ENCODE data around the gene GLT6D1. TPM values are rescaled to one million over a fixed set of nuclear protein-coding genes. Genes with fewer than 3 reads are reported as not detected.
"Not testable (repeated sequence)": the region's sequence is repeated elsewhere in the genome, so short reads cannot be mapped to it uniquely, and the experiment has no call there.

GLT6D1 gene
- total RNA-seq, 6 experiments from 2014 or later: not detected

- no peaks in the 10 kb centered on the region for H3K9me3 ChIP-seq
- no peak overlapping the region for H3K27ac ChIP-seq
- DNase-seq (no peak), ATAC-seq (no peak)
- intact Hi-C loops (cut with DNase I): no loop called here
- no peaks in the 10 kb centered on the region for H3K36me3 ChIP-seq
- TF ChIP-seq CTCF (IDR thresholded peaks at IDR 0.05) (no peak), POLR2A (IDR thresholded peaks at IDR 0.05) (no peak)
- H3K27me3 ChIP-seq: no peaks in the 10 kb centered on the region
- 44% methylated on average over 4 of the region's 22 CpGs for WGBS (ENCODE audit: insufficient coverage, low coverage, low lambda C conversion rate, missing lambda C conversion rate)
- H3K4me3 ChIP-seq: no peak overlapping the region
- H3K4me1 ChIP-seq: no peaks in the 10 kb centered on the region
These were observed 38.4 kb upstream of the GLT6D1 start for GRCh38 chr9:135677641-135678168.

- DNase-seq (no peak), ATAC-seq (no peak)
- Histone ChIP-seq H3K36me3 (no peaks in the 10 kb centered on the region), H3K9me3 (no peaks in the 10 kb centered on the region), H3K27ac (no peak overlapping the region), H3K27me3 (no peaks in the 10 kb centered on the region), H3K4me1 (no peaks in the 10 kb centered on the region), H3K4me3 (no peak overlapping the region)
- intact Hi-C loops (cut with DNase I): no loop called here
- 40% methylated on average over 3 of the region's 13 CpGs for WGBS (ENCODE audit: insufficient coverage, low coverage, low lambda C conversion rate, missing lambda C conversion rate)
- TF ChIP-seq CTCF (IDR thresholded peaks at IDR 0.05): no peak
- TF ChIP-seq POLR2A (IDR thresholded peaks at IDR 0.05): no peak
These were observed 37.6 kb upstream of the GLT6D1 start for GRCh38 chr9:135676891-135677290.

GRCh38 chr9:135674977-135675376, 35.6 kb upstream of the GLT6D1 start:
- H3K4me3 ChIP-seq: no peak overlapping the region
- no peaks in the 10 kb centered on the region for H3K9me3 ChIP-seq
- H3K27ac ChIP-seq: no peak overlapping the region
- ATAC-seq (no peak), DNase-seq (no peak)
- H3K36me3 ChIP-seq: no peaks in the 10 kb centered on the region
- intact Hi-C loops (cut with DNase I): no loop called here
- H3K27me3 ChIP-seq: no peaks in the 10 kb centered on the region
- WGBS (ENCODE audit: insufficient coverage, low coverage, low lambda C conversion rate, missing lambda C conversion rate): 80% methylated on average over 6 of the region's 10 CpGs
- no peaks in the 10 kb centered on the region for H3K4me1 ChIP-seq
- TF ChIP-seq POLR2A (IDR thresholded peaks at IDR 0.05) (no peak), CTCF (IDR thresholded peaks at IDR 0.05) (no peak)

GRCh38 chr9:135673941-135674340, 34.6 kb upstream of the GLT6D1 start:
- ATAC-seq: no peak
- 70% methylated on average over 5 of the region's 8 CpGs for WGBS (ENCODE audit: insufficient coverage, low coverage, low lambda C conversion rate, missing lambda C conversion rate)
- Histone ChIP-seq H3K4me3 (no peak overlapping the region), H3K27me3 (no peaks in the 10 kb centered on the region), H3K9me3 (no peaks in the 10 kb centered on the region), H3K4me1 (no peaks in the 10 kb centered on the region), H3K36me3 (no peaks in the 10 kb centered on the region), H3K27ac (no peak overlapping the region)
- no peak for DNase-seq
- TF ChIP-seq POLR2A (IDR thresholded peaks at IDR 0.05): no peak
- TF ChIP-seq CTCF (IDR thresholded peaks at IDR 0.05): no peak
- intact Hi-C loops (cut with DNase I): no loop called here

- ATAC-seq; H3K27me3 ChIP-seq; intact Hi-C loops (cut with DNase I); H3K9me3 ChIP-seq; H3K27ac ChIP-seq; H3K4me3 ChIP-seq; H3K36me3 ChIP-seq; H3K4me1 ChIP-seq: not testable (repeated sequence)
- 77% methylated on average over 7 of the region's 7 CpGs for WGBS (ENCODE audit: insufficient coverage, low coverage, low lambda C conversion rate, missing lambda C conversion rate)
- peak in 1 of 3 donors; percentile 5 for DNase-seq
These were observed 33.4 kb upstream of the GLT6D1 start for GRCh38 chr9:135672786-135673185.
